ENCODE data around the gene IL3. TPM values are rescaled to one million over a fixed set of nuclear protein-coding genes. Genes with fewer than 3 reads are reported as not detected.

Gene IL3
- total RNA-seq, 1 donor from 2014 or later: not detected

GRCh38 chr5:132112111-132112510, 51.7 kb downstream of the IL3 start:
- no peak for DNase-seq (ENCODE audit: low spot score)

Other genes with a start within 250 kb of the IL3 start
- gene MEIKIN, start 115.0 kb upstream of the IL3 start, total RNA-seq (ENCODE audit: insufficient read depth, low replicate concordance): not detected
- gene ACSL6, start 49.0 kb upstream of the IL3 start, total RNA-seq (ENCODE audit: insufficient read depth, low replicate concordance): 11.6 TPM
- not detected for gene CSF2, start 13.1 kb downstream of the IL3 start, total RNA-seq (ENCODE audit: insufficient read depth, low replicate concordance)
- gene P4HA2, start 167.2 kb downstream of the IL3 start, total RNA-seq (ENCODE audit: insufficient read depth, low replicate concordance): 151 TPM
- gene PDLIM4, start 197.0 kb downstream of the IL3 start, total RNA-seq (ENCODE audit: insufficient read depth, low replicate concordance): 47.9 TPM
- gene SLC22A4, start 233.7 kb downstream of the IL3 start, total RNA-seq (ENCODE audit: insufficient read depth, low replicate concordance): 4.6 TPM

Measured in umbilical cord (tissue), 2 donors.